ENCODE measurements around the gene AHNAK2. TPM values are rescaled to one million over a fixed set of nuclear protein-coding genes. Genes with fewer than 3 reads are reported as not detected.

Gene AHNAK2
- total RNA-seq, 1 donor from 2014 or later = 1.1 TPM

GRCh38 chr14:104935026-104935650 lies 43.0 kb downstream of the AHNAK2 start:
- no peak for TF ChIP-seq CTCF (IDR thresholded peaks at IDR 0.05; ENCODE audit: unreplicated experiment)
- Mint-ChIP-seq H3K9me3 (ENCODE audit: low read depth) (no peaks in the 10 kb centered on the region), H3K4me1 (ENCODE audit: low read depth) (peaks cover 2% of the 10 kb centered on the region), H3K27me3 (peaks cover 74% of the 10 kb centered on the region), H3K27ac (no peak overlapping the region), H3K36me3 (ENCODE audit: insufficient read depth) (no peaks in the 10 kb centered on the region), H3K4me3 (ENCODE audit: low read depth) (peak overlapping the region; percentile 9)
- no peak for DNase-seq (ENCODE audit: low spot score, unreplicated experiment)

DNA sequence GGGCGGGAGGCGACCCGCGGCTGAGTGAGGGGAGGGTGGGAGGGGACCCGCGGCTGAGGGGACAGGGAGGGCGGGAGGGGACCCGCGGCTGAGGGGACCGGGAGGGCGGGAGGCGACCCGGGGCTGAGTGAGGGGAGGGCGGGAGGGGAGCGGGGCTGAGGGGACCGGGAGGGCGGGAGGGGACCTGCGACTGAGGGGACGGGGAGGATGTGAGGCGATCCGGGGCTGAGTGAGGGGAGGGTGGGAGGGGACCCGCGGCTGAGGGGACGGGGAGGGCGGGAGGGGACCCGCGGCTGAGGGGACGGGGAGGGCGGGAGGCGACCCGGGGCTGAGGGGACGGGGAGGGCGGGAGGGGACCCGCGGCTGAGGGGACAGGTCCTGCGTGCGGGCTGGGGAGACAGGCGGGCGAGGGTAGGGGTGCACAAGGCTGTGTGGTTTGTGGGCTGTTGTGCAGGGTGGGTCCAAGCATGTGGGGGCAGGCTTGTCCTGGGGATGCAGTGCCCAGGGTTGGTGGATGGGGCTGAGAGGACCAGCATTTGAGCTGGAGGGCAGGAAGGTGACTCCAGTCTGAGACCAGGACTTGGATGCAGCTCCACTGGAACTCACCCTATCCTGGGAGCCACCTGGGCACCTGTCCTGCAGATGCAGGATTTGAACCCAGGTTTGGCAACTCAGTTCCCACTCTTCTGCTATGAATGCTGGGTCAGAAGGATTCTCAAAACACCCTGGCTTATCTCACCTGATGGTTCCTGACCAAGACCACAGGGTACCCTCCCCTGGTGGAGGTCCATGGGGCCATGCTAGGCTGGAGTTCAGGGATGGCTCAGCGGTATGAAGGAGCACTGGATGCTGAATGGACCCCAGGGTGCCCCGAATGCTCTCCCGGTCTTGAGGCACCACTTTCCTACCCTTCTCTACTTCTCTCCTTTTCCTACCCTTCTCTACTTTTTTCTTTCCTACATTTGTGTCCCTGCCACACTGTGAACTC lies 44.1 kb downstream of the AHNAK2 start:
- H3K4me3 Mint-ChIP-seq (ENCODE audit: low read depth) = peak overlapping the region; percentile 46
- H3K27ac Mint-ChIP-seq = no peak overlapping the region
- H3K36me3 Mint-ChIP-seq (ENCODE audit: insufficient read depth) = no peaks in the 10 kb centered on the region
- DNase-seq (ENCODE audit: low spot score, unreplicated experiment) = no peak
- no peak for TF ChIP-seq CTCF (IDR thresholded peaks at IDR 0.05; ENCODE audit: unreplicated experiment)
- no peaks in the 10 kb centered on the region for H3K9me3 Mint-ChIP-seq (ENCODE audit: low read depth)
- H3K27me3 Mint-ChIP-seq = peaks cover 69% of the 10 kb centered on the region
- peaks cover 2% of the 10 kb centered on the region for H3K4me1 Mint-ChIP-seq (ENCODE audit: low read depth)

DNA sequence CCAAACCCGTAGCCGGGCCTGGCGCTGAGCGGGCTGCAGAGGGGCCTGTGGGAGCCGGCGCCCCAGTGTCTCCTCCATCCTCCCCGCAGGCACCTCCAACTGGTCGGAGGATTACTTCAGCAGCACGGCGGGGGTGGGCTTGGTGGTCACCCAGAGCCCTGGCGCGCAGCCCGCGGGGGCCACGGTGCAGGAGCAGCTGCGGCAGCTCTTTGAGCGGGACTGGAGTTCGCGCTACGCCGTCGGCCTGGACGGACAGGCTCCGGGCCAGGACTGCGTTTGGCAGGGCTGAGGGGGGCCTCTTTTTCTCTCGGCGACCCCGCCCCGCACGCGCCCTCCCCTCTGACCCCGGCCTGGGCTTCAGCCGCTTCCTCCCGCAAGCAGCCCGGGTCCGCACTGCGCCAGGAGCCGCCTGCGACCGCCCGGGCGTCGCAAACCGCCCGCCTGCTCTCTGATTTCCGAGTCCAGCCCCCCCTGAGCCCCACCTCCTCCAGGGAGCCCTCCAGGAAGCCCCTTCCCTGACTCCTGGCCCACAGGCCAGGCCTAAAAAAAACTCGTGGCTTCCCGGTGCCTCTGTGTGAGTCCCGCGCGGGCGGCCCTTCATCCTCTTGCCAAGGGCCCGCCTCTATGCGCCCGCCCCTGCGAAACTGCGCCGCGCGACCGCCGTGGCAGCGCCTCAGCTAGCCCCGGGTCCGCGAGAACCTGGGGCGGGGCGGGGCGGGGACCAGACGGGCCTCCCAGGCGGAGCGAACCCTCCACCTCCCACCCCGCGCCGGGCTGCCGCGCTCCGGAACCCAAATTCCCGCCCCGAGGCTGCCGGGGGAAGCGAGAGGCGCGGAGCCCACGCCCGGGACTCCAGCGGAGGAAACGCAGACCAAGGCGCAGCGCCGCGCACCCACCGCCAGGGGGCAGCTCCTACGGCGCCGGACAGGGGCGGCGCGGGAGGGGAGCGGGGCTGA lies 45.2 kb downstream of the AHNAK2 start:
- H3K4me1 Mint-ChIP-seq (ENCODE audit: low read depth) = peaks cover 2% of the 10 kb centered on the region
- H3K9me3 Mint-ChIP-seq (ENCODE audit: low read depth) = no peaks in the 10 kb centered on the region
- H3K27ac Mint-ChIP-seq = no peak overlapping the region
- no peaks in the 10 kb centered on the region for H3K36me3 Mint-ChIP-seq (ENCODE audit: insufficient read depth)
- peaks cover 61% of the 10 kb centered on the region for H3K27me3 Mint-ChIP-seq
- H3K4me3 Mint-ChIP-seq (ENCODE audit: low read depth) = peak overlapping the region; percentile 26
- peak; percentile 89 for DNase-seq (ENCODE audit: low spot score, unreplicated experiment)
- TF ChIP-seq CTCF (IDR thresholded peaks at IDR 0.05; ENCODE audit: unreplicated experiment) = peak; percentile 70

- TF ChIP-seq CTCF (IDR thresholded peaks at IDR 0.05; ENCODE audit: unreplicated experiment) = no peak
- Mint-ChIP-seq H3K4me1 (ENCODE audit: low read depth) (peaks cover 2% of the 10 kb centered on the region), H3K4me3 (ENCODE audit: low read depth) (peak overlapping the region; percentile 48), H3K27ac (no peak overlapping the region), H3K36me3 (ENCODE audit: insufficient read depth) (no peaks in the 10 kb centered on the region), H3K9me3 (ENCODE audit: low read depth) (no peaks in the 10 kb centered on the region), H3K27me3 (peaks cover 51% of the 10 kb centered on the region)
- DNase-seq (ENCODE audit: low spot score, unreplicated experiment) = no peak
Measured at GRCh38 chr14:104931771-104932675, 46.2 kb downstream of the AHNAK2 start.

Data from progenitor cell of endocrine pancreas (in vitro differentiated cells).